GM10266 (cell line): ENCODE results near the gene CD68.

ENCODE experiments used
- DNase-seq: peaks from one replicate; pipeline ENCODE4 v3.0.0; 2012; ENCODE audit errors: extremely low spot score
- CTCF ChIP-seq: IDR thresholded peaks from 2 replicates; pipeline ENCODE4 v1.5.1; 2012; ENCODE audit warnings: mild to moderate bottlenecking, low read depth; ENCODE audit not compliant: control insufficient read depth, insufficient read depth; ENCODE audit errors: missing control alignments

CD68 gene

GRCh38 chr17:7548585-7549400 is 30.6 kb upstream of the CD68 start, which contains the start of gene TNFSF12:
Gene TNFSF12, plus strand, starts transcription at chr17:7549058. Its CDS starts 96 bp downstream, at chr17:7549154.
- DNase-seq = peak; percentile 79
- TF ChIP-seq CTCF = no peak

GRCh38 chr17:7549401-7550055 is 29.9 kb upstream of the CD68 start:
- TF ChIP-seq CTCF = no peak
- no peak for DNase-seq

- no peak for TF ChIP-seq CTCF
- DNase-seq = no peak
These were observed 29.1 kb upstream of the CD68 start for GRCh38 chr17:7550344-7550743.

GRCh38 chr17:7551396-7551795 is 28.0 kb upstream of the CD68 start:
- TF ChIP-seq CTCF = no peak
- no peak for DNase-seq

GRCh38 chr17:7552621-7553051 is 26.8 kb upstream of the CD68 start:
- no peak for TF ChIP-seq CTCF
- peak; percentile 75 for DNase-seq

DNA sequence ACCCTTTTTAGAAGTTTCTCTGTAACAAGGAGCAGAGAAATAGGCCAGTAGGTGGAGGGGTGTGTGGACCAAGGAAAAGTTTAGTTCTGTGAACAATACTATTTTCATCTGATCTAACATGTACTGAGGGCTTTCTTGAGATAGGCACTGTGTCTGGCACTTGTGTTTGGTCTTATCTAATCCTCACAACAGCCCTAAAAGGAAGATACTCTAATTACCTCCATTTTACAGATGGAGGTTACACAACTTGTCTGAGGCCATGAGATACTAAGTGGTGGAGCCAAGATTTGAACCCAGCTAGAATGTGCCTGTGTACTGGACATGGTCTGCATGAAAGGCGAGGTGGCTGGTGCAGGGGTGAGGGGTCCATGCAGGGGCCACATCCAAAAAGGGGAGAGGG is 26.1 kb upstream of the CD68 start:
- no peak for TF ChIP-seq CTCF
- no peak for DNase-seq

DNA sequence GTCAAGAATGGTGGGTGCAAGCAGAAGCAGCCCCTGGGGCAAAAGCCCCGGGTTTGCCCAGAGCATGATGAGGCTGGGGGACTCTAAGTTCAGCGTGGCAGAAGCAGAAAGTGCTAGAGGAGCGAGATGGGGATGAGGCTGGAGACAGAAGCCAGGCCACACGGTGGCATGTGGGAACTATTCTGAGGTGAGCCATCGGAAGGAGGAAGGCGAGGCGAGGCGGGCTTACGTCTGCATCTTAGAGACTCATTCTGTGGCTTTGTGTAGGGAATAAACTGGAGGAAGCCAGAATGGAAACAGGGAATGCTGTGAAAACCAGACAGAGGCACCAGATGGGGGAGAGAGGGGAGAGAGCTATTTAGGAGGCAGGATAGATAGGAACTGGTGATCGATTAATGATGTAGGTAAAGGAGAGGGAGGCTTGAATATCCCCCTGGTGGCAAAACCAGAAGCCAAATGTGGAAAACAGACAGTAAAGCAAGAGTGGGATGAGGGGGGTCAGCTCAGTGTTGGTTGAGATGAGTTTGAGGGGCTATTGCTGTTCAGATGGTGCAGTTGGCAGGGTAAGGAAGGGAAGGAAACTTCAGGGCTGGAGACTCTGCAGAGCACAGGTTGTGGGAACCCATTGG is 24.0 kb upstream of the CD68 start:
- no peak for DNase-seq
- no peak for TF ChIP-seq CTCF
